ENCODE results near the gene ITLN2.
"Not testable (repeated sequence)": the region's sequence is repeated elsewhere in the genome, so short reads cannot be mapped to it uniquely, and the experiment has no call there.

ITLN2 gene

DNA sequence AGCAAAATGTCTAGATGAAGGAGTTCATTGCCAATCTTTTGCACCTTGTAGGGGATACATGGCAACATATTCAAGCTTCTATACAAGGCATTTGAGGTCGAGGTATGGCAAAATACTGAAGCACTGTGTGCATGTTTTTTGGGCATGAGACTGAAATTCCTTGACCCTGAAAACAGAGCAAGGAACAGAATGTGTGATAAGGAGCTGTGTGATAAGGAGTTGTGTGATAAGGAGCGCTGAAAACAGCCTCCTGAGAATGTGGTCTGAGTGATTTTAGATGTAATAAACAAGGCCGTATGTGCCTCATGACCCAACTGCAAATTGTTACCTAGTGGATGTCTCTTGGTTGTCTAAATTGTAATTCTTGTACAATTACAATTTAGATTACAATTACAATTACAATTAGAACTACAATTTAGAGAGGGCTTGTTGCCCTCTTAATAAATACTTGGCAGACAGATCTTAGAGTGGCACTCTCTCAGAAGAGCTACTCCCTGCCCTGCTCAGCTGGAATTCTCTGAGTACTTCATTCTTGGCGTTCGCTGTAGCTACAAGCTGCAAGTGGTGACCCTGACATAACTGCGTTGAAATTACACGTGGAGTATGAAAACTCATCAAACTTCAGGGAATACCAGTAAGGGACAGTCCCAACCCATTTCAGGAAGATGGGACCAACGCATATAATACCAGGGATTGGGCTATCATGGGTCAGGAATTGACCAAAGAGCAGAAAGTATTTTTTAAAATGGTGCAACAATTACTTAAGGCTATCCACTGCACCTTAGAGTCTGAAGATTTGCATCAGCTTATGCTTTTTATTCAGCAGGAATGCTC is 49.6 kb downstream of the ITLN2 start:
- DNase-seq = no peak

DNA sequence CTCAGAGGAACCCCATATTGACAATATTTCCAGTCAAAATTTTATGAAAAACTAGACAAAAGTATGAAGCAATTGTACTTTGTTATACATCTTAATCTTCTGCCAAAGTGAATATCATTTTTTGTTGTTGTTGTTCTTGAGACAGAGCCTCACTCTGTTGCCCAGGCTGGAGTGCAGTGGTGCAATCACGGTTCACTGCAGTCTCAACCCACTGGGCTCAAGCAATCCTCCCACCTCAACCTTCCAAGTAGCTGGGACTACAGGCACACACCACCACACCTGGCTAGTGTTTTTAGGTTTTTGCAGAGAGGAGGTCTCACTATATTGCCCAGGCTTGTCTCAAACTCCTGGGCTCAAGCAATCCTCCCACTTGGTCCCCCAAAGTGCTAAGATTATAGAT is 52.4 kb downstream of the ITLN2 start:
- not testable (repeated sequence) for DNase-seq

DNA sequence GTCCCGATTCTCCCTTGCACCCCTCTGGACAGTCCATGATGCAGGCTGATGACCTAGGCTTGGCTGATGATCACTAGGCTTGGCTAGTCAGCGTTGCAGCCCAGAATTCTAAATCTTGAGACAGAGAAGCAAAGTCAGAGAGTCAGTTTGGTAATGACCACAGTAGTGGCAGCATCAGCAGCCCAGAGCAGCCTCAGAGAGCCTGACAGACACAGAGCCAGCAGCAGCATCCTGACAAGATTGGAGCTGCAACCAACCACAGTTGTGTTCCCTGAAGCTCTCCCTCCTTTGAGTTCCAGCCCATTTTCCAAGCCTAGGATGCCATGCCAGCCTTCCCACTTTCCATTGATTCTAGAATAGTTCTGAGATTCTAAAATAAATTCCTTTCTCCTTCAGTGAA is 52.8 kb downstream of the ITLN2 start:
- no peak for DNase-seq

DNA sequence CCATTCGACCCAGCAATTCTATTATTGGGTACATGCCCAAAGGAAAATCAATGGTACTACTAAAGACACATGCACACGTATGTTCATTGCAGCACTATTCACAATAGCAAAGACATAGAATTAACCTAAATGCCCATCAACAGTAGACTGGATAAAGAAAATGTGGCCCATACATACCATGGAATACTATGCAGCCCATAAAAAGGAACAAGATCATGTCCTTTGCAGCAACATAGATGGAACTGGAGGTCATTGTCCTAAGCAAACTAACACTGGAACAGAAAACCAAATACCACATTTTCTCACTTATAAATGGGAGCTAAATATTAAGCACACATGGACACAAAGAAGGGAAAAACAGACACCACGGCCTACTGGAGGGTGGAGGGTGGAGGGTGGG is 53.9 kb downstream of the ITLN2 start:
- not testable (repeated sequence) for DNase-seq

Measured in NCI-H2029 (cell line).